Ovary (tissue), 3 donors: ENCODE data around the gene NHSL2.

Source experiments
- CTCF ChIP-seq, 3 donors: fragments of 450-650 bp in 2 of 3; fragments of 200-600 bp in 1 of 3; IDR thresholded peaks; one replicate each; pipeline versions ENCODE4 v1.5.1 to v1.8.0; 2016 to 2022; ENCODE audit warnings: antibody characterized with exemption in 3 of 3, mild to moderate bottlenecking in 1 of 3
- EP300 ChIP-seq: sonication (generic); formaldehyde crosslinking; IDR thresholded peaks from one replicate; pipeline ENCODE4 v1.6.1; 2017; ENCODE audit warnings: antibody characterized with exemption
- POLR2A ChIP-seq: fragments of 450-650 bp; IDR thresholded peaks from one replicate; pipeline ENCODE4 v1.6.1; 2017; ENCODE audit warnings: antibody characterized with exemption, mild to moderate bottlenecking, moderate library complexity
- donor health status: DM: no; HTN: no; CAD: no.

- TF ChIP-seq CTCF (IDR thresholded peaks at IDR 0.05) (no peak), EP300 (no peak), POLR2A (no peak)
These were observed 7.1 kb downstream of the NHSL2 start for GRCh38 chrX:71917621-71918343.
